GM21381 (cell line): ENCODE results near the gene COQ2.
"Not testable (repeated sequence)": the region's sequence is repeated elsewhere in the genome, so short reads cannot be mapped to it uniquely, and the experiment has no call there.

Experiments used
- ATAC-seq: cut with Tn5 transposase; IDR thresholded peaks from one replicate; pipeline ENCODE4 v1.9.1; 2021; ENCODE audit warnings: mild to moderate bottlenecking, moderate library complexity; ENCODE audit not compliant: unreplicated experiment

COQ2 gene

DNA sequence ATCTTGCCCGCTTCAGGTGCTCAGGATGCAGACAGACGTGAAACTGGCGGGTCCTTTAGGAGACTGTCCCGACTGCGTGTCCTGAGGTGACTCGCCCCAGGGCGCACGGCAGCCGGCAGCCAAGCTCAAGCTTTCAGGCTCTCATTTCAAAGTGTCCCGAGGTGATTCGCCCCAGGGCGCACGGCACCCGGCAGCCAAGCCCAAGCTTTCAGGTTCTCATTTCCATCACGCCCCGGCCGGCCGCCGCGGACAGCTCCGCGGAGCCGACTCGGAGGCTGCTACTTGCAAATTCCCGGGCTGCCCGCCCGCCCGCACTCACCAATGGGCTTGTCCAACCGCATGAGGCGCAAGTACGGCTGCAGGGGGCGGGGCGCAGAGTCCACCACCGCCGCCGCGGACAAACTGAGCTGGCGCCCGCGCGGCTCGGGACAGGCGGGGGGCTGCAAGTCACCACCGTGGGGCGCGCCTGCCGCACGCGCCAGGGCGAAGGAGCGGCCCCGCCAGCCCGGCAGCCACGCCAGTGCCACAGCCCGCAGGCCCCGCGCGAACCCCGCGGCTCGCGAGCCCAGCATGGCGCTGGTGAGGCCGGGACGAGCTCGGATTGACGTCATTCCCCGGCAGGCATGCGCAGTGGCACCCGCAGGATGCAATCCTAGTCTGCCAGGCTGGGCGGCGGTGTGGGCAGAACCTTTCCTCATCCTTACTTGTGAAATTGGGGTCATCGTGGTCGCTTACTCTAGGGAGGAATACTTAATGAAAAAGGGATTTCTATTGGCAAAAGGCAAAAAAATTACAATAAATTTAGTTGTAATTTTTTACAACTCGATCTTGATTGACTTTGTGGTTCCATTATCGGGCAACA lies at the start of gene COQ2:
TSS of gene COQ2 (minus strand) at position 606 of the 862 bp plus-strand sequence. CDS start at position 572, 34 bp downstream.
- peak; percentile 85 for ATAC-seq

GRCh38 chr4:83331956-83332355 lies 47.4 kb upstream of the COQ2 start:
- ATAC-seq = no peak

DNA sequence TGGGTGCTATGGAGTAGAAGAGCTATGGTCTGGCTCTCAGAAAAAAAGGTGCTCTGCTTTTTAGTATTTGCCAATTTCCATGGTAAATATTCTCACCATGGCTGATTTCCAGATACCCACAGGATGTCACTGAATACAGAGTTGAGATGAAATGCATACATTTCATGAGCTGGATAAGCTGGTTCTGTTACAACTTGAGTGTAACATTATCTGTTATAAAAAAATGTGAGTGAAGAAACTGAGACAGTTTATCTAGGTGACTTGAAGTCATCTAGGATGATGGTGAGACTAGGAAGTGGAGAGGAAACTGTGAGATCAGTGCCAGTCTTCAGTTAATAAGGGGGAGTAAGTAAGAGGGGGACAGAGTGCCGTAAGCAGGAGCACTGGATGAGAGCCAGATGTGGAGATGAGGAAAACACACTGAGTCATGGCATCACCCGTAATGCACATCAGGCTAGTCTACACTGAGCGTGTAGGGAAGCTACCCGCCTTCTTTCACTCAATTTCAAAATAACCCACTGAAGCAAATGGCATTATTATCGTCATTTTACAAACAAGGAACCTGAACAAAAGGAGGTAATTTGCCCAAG lies 45.0 kb upstream of the COQ2 start:
- no peak for ATAC-seq

DNA sequence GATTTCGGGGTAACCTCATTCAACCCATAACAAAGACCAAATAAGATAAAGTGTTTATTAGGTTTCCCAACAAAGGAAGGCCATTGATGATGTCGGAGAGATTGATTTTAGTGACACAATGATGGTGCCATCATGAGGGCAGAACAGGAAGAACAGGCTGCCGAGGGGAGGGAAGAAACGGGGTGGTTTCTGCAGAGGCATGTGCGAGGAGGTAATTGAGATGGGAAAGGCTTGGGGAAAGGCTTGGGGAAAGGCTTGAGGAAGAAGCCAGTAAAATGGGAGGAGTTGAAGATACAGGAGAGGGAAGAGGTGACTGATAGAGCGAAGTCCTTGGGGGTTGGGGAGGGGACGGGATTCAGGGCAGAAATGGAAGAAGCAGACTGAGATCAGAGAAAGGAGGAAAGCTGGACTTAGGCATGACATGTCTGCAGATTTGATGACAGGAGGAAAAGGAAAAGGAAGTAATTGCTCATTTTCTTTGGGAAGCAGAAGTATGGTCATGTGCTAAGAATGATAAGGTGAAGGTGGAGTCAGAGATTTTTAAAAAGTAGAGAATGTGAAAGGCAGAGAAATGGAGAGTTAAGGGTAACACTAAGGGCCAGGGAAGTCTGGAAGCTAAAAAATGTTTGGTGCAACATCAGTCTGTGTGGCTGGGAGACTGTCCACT lies 44.1 kb upstream of the COQ2 start:
- no peak for ATAC-seq

DNA sequence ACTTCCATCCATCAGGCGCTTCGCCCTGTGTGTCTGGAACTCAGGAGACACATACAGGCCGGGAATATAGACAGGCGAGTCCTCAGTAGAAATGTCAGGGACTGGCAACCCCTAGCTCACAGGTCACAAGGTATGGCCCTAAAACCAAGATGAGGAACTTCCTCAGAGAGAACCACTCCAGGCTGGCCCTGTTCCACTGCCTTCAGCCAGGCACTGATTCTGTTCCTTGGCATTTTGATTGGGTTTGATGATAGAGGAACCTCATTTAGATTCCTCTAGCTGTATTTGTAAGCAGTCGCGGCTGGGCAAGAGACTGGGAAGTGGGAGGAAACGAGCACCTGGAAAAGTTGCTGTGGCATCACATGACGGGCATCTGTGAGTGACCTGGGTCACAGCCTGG lies 41.9 kb upstream of the COQ2 start:
- ATAC-seq = no peak

GRCh38 chr4:83325306-83325705 lies 40.7 kb upstream of the COQ2 start:
- ATAC-seq = not testable (repeated sequence)

DNA sequence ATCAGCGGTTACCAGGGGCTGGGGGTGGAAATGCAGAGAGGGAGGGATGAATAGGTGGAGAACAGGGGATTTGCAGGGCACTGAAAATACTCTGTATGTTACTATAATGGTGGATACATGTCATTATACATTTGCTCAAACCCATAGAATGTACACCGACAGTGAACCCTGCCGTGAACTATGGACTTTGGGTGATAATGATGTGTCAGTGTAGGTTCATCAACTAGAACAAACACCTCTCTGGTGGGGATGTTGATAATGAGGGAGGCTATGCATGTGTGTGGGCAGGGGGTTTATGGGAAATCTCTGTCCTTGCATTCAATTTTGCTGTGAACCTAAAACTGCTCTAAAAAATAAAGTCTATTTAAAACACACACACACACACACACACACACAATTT lies 38.5 kb upstream of the COQ2 start:
- ATAC-seq = no peak

DNA sequence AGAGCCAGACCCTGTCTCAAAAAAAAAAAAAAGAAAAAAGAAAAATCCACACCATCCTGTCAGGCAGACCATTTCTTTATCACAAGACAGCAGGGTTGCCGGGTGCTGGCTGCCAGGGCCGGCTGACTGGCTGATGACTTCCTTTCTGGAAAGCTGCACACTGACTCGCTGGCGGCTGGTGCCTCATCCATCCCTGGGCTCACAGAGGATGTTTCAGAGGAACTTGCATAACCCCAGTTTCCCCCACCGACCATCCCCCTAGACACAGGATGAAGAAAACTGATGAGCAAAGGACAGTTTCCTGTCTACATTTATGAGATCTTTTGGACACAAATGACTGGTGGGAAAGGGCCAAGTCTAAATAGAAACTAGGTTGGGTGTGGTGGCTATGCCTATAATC lies 36.0 kb upstream of the COQ2 start:
- ATAC-seq = no peak

- ATAC-seq = no peak
Observed at GRCh38 chr4:83318666-83319065, 34.1 kb upstream of the COQ2 start.

- no peak for ATAC-seq
Observed at GRCh38 chr4:83317671-83318070, 33.1 kb upstream of the COQ2 start.

DNA sequence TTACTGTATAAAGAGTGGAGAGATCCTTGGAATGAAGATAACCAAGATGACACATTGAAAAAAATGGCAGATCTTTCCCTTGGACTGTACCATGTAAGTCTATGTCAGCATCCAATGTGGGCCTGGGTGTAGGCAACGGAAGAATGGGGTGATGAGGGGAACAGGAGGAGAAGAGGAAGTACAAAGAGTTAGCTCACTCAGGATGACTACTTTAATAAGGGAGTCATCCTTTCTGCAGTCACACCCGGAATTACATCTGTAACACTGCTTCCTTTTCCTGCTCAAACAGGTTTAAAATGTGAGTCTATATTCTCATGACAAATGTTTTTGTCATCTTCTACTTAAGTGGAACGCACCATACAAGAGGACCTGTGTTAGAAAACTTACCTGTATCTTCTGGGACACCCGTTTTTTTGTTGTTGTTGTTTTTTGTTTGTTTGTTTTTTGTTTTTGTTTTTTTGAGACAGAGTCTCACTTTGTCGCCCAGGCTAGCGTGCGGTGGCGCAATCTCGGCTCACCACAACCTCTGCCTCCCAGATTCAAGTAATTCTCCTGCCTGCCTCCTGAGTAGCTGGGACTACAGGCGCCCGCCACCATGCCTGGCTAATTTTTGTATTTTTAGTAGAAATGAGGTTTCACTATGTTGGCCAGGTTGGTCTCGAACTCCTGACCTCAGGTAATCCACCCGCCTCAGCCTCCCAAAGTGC lies 32.0 kb upstream of the COQ2 start:
- ATAC-seq = no peak

GRCh38 chr4:83315341-83315870 lies 30.8 kb upstream of the COQ2 start:
- ATAC-seq = no peak

- ATAC-seq = no peak
Observed at GRCh38 chr4:83308672-83309071, 24.1 kb upstream of the COQ2 start.

DNA sequence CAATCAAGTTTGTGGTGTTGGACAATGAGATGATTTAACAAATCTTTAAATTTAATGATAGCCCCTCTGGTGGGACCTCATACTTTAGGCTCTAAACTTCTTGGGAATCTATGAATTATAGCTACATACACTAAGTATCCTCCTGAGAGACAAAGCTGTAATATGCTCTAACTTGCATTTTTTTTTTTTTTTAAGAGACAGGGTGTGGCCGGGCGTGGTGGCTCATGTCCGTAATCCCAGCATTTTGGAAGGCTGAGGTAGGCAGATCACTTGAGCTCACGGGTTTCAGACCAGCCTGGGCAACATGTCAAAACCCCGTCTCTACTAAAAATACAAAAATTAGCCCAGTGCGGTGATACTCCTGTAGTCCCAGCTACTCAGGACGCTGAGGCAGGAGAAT lies 23.3 kb upstream of the COQ2 start:
- ATAC-seq = no peak

DNA sequence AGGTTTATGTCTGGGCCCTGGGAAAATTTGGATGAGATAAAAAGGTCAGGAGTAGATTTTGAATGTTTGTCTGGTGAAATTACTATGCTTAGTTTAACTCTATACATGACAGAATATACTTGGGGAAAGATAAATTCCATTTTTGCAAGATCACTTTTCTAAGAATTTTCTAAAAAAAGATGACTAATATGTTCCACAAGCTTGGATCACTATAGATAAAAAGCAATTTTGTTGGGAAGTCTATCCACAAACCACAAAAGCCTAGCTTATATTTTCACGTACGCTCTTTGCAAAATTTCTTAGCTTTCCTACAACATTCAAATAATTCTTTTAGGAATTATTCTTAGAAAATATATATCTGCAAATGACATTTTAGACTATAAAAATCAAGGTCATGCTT lies 20.6 kb upstream of the COQ2 start:
- ATAC-seq = no peak

GRCh38 chr4:83297548-83298260 lies 13.1 kb upstream of the COQ2 start:
- ATAC-seq = no peak

- ATAC-seq = no peak
Observed at GRCh38 chr4:83293305-83294046, 8.9 kb upstream of the COQ2 start.

DNA sequence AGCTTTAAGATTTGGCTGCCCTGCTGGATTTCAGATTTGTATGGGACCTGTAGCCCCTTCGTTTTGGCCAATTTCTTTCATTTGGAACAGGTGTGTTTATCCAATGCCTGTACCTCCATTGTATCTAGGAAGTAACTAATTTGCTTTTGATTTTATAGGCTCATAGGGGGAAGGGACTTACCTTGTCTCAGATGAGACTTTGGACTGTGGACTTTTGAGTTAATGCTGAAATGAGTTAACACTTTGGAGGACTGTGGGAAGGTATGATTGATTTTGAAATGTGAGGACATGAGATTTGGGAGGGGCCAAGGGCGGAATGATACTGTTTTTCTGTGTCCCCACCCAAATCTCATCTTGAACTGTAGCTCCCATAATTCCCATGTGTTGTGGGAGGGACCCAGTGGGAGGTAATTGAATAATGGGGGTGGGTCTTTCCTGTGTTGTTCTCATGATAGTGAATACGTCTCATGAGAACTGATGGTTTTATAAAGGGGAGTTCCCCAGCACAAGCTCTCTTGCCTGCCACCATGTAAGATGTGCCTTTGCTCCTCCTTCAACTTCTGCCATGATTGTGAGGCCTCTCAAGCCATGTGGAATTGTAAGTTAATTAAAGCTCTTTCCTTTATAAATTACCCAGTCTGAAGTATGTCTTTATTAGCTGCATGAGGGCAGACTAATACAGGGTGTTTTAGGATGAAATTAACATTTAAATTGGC lies 5.6 kb upstream of the COQ2 start:
- ATAC-seq = not testable (repeated sequence)

DNA sequence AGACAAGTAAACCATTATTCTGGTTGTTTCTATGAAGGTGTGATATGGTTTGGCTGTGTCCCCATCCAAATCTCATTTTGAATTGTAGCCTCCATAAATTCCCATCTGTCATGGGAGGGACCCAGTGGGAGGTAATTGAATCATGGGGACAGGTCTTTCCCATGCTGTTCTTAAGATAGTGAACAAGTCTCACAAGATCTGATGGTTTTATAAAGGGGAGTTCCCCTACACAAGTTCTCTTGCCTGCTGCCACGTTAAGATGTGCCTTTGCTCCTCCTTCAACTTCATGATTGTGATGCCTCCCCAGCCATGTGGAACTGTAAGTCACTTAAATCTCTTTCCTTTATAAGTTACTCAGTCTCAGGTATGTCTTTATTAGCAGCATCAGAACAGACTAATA lies 3.8 kb upstream of the COQ2 start:
- ATAC-seq = not testable (repeated sequence)
